SU-DHL-6 (cell line): ENCODE results near the gene ADGRF5.

Source experiments
- EZH2phosphoT487 ChIP-seq: fragments of 200-600 bp; sonication (generic), shearing (Covaris generic); conservative IDR thresholded peaks from 2 replicates; pipeline ENCODE4 v1.6.1; 2018; ENCODE audit warnings: mild to moderate bottlenecking, antibody characterized with exemption, low read length, moderate library complexity, mixed read lengths
- TF ChIP-seq, protein P1 (sequence below): fragments of 200-600 bp; sonication (generic); IDR thresholded peaks from one replicate; pipeline ENCODE4 v1.5.1; 2017; ENCODE audit warnings: antibody characterized with exemption, mild to moderate bottlenecking, low read length, moderate library complexity; ENCODE audit not compliant: insufficient read depth, poor library complexity, severe bottlenecking

DNA sequence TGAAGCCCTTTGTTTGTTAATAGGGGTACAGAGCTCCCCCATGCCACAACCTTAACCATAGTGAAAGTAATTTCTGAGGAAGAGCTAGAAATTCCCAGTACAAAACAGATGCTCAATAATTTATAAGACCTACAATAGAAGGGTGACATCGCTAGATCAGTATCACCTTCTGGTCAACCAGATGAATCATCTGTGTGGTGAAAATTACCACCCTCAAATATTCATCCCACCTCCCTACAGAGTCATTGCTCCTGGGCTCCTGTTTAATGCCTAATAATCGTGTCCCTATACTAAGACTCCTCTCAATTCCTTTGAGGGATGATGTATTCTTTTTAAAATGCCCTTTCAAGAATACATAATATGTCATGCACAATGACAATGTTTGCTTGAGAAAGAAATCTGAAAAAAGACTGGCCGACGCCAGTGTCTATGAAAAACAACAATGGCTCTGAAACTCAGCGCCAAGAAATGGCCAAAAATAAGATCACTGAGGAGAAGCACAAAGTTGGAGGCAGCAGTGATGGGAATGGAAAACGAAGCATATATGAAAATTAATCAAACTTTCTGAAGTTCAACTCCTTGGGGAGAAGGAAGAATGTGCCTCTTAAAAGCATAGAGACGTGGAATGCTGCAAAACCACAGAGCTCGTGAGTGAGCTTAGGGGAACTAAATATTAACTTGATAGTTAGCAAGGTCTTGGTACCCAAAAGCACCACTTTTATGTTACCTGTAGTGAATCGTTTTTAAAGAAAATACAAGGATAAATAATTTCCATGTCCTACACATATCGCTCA is 11.0 kb upstream of the ADGRF5 start:
- TF ChIP-seq, protein P1, sequence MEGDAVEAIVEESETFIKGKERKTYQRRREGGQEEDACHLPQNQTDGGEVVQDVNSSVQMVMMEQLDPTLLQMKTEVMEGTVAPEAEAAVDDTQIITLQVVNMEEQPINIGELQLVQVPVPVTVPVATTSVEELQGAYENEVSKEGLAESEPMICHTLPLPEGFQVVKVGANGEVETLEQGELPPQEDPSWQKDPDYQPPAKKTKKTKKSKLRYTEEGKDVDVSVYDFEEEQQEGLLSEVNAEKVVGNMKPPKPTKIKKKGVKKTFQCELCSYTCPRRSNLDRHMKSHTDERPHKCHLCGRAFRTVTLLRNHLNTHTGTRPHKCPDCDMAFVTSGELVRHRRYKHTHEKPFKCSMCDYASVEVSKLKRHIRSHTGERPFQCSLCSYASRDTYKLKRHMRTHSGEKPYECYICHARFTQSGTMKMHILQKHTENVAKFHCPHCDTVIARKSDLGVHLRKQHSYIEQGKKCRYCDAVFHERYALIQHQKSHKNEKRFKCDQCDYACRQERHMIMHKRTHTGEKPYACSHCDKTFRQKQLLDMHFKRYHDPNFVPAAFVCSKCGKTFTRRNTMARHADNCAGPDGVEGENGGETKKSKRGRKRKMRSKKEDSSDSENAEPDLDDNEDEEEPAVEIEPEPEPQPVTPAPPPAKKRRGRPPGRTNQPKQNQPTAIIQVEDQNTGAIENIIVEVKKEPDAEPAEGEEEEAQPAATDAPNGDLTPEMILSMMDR, result no peak
- TF ChIP-seq EZH2phosphoT487, result no peak
